Neutrophil (primary cell): ENCODE measurements around the gene ZSCAN30.

Experiments
- H3K27ac ChIP-seq: fragments of 200-600 bp; sonication (generic); 2 replicates; pipeline ENCODE4 v1.5.1; 2016; ENCODE audit warnings: mild to moderate bottlenecking, moderate library complexity
- H3K27me3 ChIP-seq: fragments of 200-600 bp; sonication (generic); 2 replicates; pipeline ENCODE4 v1.6.0; 2016; ENCODE audit warnings: mild to moderate bottlenecking
- H3K36me3 ChIP-seq: fragments of 200-600 bp; sonication (generic); 2 replicates; pipeline ENCODE4 v1.5.1; 2017
- H3K4me1 ChIP-seq, 2 experiments: fragments of 200-600 bp in 1 of 2; sonication (generic) in 1 of 2; 1 replicate in 1 of 2; 2 replicates in 1 of 2; pipeline versions ENCODE4 v1.5.1 to v1.6.1; 2013 to 2016; ENCODE audit warnings: low read depth in 1 of 2, low read length in 1 of 2, mild to moderate bottlenecking in 1 of 2, moderate library complexity in 1 of 2; ENCODE audit not compliant: control insufficient read depth in 1 of 2, insufficient read depth in 1 of 2
- H3K4me3 ChIP-seq, 2 experiments: fragments of 200-600 bp in 1 of 2; sonication (generic) in 1 of 2; 1 replicate in 1 of 2; 2 replicates in 1 of 2; pipeline ENCODE4 v1.5.1; 2013 to 2016; ENCODE audit warnings: low read depth in 1 of 2, low read length in 1 of 2, mild to moderate bottlenecking in 1 of 2, moderate library complexity in 1 of 2
- H3K9me3 ChIP-seq: fragments of 200-600 bp; sonication (generic); 2 replicates; pipeline ENCODE4 v1.5.1; 2016
- CTCF ChIP-seq: fragments of 200-600 bp; sonication (generic); IDR thresholded peaks from 2 replicates; pipeline ENCODE4 v1.5.1; 2016; ENCODE audit warnings: antibody characterized with exemption

Gene ZSCAN30

GRCh38 chr18:35311496-35311895, 21.5 kb upstream of the ZSCAN30 start:
- Histone ChIP-seq H3K4me1 (no peaks in the 10 kb centered on the region), H3K36me3 (no peaks in the 10 kb centered on the region), H3K27ac (no peak overlapping the region), H3K9me3 (peaks cover 23% of the 10 kb centered on the region), H3K4me3 (no peak overlapping the region), H3K27me3 (no peaks in the 10 kb centered on the region)
- TF ChIP-seq CTCF = no peak

GRCh38 chr18:35306588-35307250, 16.7 kb upstream of the ZSCAN30 start:
- no peak overlapping the region for H3K27ac ChIP-seq
- H3K9me3 ChIP-seq = peaks cover 47% of the 10 kb centered on the region
- TF ChIP-seq CTCF = no peak
- H3K4me1 ChIP-seq = no peaks in the 10 kb centered on the region
- H3K4me3 ChIP-seq = no peak overlapping the region
- no peaks in the 10 kb centered on the region for H3K36me3 ChIP-seq
- H3K27me3 ChIP-seq = no peaks in the 10 kb centered on the region

- no peak overlapping the region for H3K27ac ChIP-seq
- no peaks in the 10 kb centered on the region for H3K36me3 ChIP-seq
- TF ChIP-seq CTCF = no peak
- H3K4me3 ChIP-seq = no peak overlapping the region
- H3K4me1 ChIP-seq = no peaks in the 10 kb centered on the region
- no peaks in the 10 kb centered on the region for H3K27me3 ChIP-seq
- H3K9me3 ChIP-seq = peaks cover 38% of the 10 kb centered on the region
Measured at GRCh38 chr18:35303610-35304009, 13.6 kb upstream of the ZSCAN30 start.

GRCh38 chr18:35296060-35296459, 6.0 kb upstream of the ZSCAN30 start:
- Histone ChIP-seq H3K9me3 (no peaks in the 10 kb centered on the region), H3K27ac (no peak overlapping the region), H3K4me1 (peaks cover 2 to 4% of the 10 kb centered on the region in 2 experiments), H3K4me3 (no peak overlapping the region), H3K27me3 (no peaks in the 10 kb centered on the region), H3K36me3 (peaks cover 6% of the 10 kb centered on the region)
- no peak for TF ChIP-seq CTCF

GRCh38 chr18:35291166-35291565, 1.1 kb upstream of the ZSCAN30 start:
- Histone ChIP-seq H3K9me3 (no peaks in the 10 kb centered on the region), H3K27ac (peak overlapping the region; percentile 83), H3K4me3 (peak overlapping the region; percentile 76 to 84), H3K36me3 (peaks cover 6% of the 10 kb centered on the region), H3K4me1 (peaks cover 19 to 22% of the 10 kb centered on the region in 2 experiments), H3K27me3 (no peaks in the 10 kb centered on the region)
- TF ChIP-seq CTCF = no peak
